Mesenchymal stem cell (in vitro differentiated cells and primary cell): ENCODE data around the gene AIPL1.

Experiments used
- DNase-seq: peaks from one replicate; pipeline ENCODE4 v3.0.0-alpha.2; 2013
- H2AFZ ChIP-seq: one replicate; pipeline ENCODE4 v1.6.1; 2013; ENCODE audit warnings: low read depth, mild to moderate bottlenecking, control low read depth, inconsistent platforms, low read length, moderate library complexity
- H2AK5ac ChIP-seq: 2 replicates; pipeline ENCODE4 v1.6.1; 2013; ENCODE audit warnings: low read length, moderate library complexity, mild to moderate bottlenecking, inconsistent platforms; ENCODE audit not compliant: severe bottlenecking
- H2BK120ac ChIP-seq: one replicate; pipeline ENCODE4 v1.6.1; 2013; ENCODE audit warnings: low read depth, mild to moderate bottlenecking, inconsistent platforms, low read length, moderate library complexity
- H2BK12ac ChIP-seq, 2 experiments: one replicate each; pipeline ENCODE4 v1.6.1; 2013; ENCODE audit warnings: inconsistent platforms in 2 of 2, low read length in 2 of 2, mild to moderate bottlenecking in 2 of 2, moderate library complexity in 2 of 2, control low read depth in 1 of 2
- H2BK15ac ChIP-seq: one replicate; pipeline ENCODE4 v1.6.1; 2013; ENCODE audit warnings: mild to moderate bottlenecking, low read depth, inconsistent platforms; ENCODE audit not compliant: poor library complexity, severe bottlenecking
- H2BK5ac ChIP-seq: 2 replicates; pipeline ENCODE4 v1.6.1; 2013; ENCODE audit warnings: low read depth, mild to moderate bottlenecking, low read length, control low read depth, inconsistent platforms; ENCODE audit not compliant: poor library complexity, severe bottlenecking
- H3K14ac ChIP-seq, 2 experiments: one replicate each; pipeline ENCODE4 v1.6.1; 2013; ENCODE audit warnings: inconsistent platforms in 2 of 2, low read length in 2 of 2, control low read depth in 1 of 2, mild to moderate bottlenecking in 1 of 2, moderate library complexity in 1 of 2
- H3K18ac ChIP-seq, 2 experiments: one replicate each; pipeline ENCODE4 v1.6.1; 2013; ENCODE audit warnings: inconsistent platforms in 2 of 2, low read length in 2 of 2, control low read depth in 1 of 2, low read depth in 1 of 2, mild to moderate bottlenecking in 1 of 2
- H3K23ac ChIP-seq, 2 experiments: one replicate each; pipeline ENCODE4 v1.6.1; 2013; ENCODE audit warnings: inconsistent platforms in 2 of 2, low read length in 2 of 2, mild to moderate bottlenecking in 2 of 2, moderate library complexity in 2 of 2, control low read depth in 1 of 2
- H3K27ac ChIP-seq: 2 replicates; pipeline ENCODE4 v1.5.1; 2013; ENCODE audit warnings: mild to moderate bottlenecking, moderate library complexity, low read length, control low read depth, inconsistent platforms; ENCODE audit not compliant: poor library complexity, severe bottlenecking
- H3K27me3 ChIP-seq, 2 experiments: 2 replicates each; pipeline versions ENCODE4 v1.6.1 to v1.7.0; 2013; ENCODE audit warnings: low read length in 2 of 2, mild to moderate bottlenecking in 2 of 2, moderate library complexity in 2 of 2, control low read depth in 1 of 2, inconsistent platforms in 1 of 2; ENCODE audit not compliant: control insufficient read depth in 1 of 2, insufficient read depth in 1 of 2
- H3K36me3 ChIP-seq, 2 experiments: 2 replicates each; pipeline versions ENCODE4 v1.6.1 to v1.7.0; 2013; ENCODE audit warnings: low read length in 2 of 2, control low read depth in 1 of 2, inconsistent platforms in 1 of 2, low read depth in 1 of 2, mild to moderate bottlenecking in 1 of 2; ENCODE audit not compliant: insufficient read depth in 2 of 2, control insufficient read depth in 1 of 2
- H3K4ac ChIP-seq, 2 experiments: one replicate each; pipeline ENCODE4 v1.6.1; 2013; ENCODE audit warnings: inconsistent platforms in 2 of 2, low read length in 2 of 2, mild to moderate bottlenecking in 2 of 2, moderate library complexity in 2 of 2, control low read depth in 1 of 2, low read depth in 1 of 2
- H3K4me1 ChIP-seq: 2 replicates; pipeline ENCODE4 v1.6.1; 2013; ENCODE audit warnings: low read depth, low read length, control low read depth; ENCODE audit not compliant: control insufficient read depth, insufficient read depth
- H3K4me2 ChIP-seq: 2 replicates; pipeline ENCODE4 v1.6.1; 2013; ENCODE audit warnings: low read length, mild to moderate bottlenecking, inconsistent platforms; ENCODE audit not compliant: poor library complexity, severe bottlenecking
- H3K4me3 ChIP-seq, 2 experiments: 2 replicates each; pipeline versions ENCODE4 v1.5.1 to v1.7.0; 2013; ENCODE audit warnings: low read length in 2 of 2, mild to moderate bottlenecking in 2 of 2, control low read depth in 1 of 2, low read depth in 1 of 2; ENCODE audit not compliant: insufficient read depth in 1 of 2
- H3K79me1 ChIP-seq: replicated peaks from 2 replicates; pipeline ENCODE4 v1.6.1; 2013; ENCODE audit warnings: mild to moderate bottlenecking, control low read depth, low read length, inconsistent platforms; ENCODE audit not compliant: poor library complexity, severe bottlenecking
- H3K9ac ChIP-seq: 2 replicates; pipeline ENCODE4 v1.7.0; 2013; ENCODE audit warnings: mild to moderate bottlenecking, low read length, moderate library complexity
- H3K9me3 ChIP-seq: 2 replicates; pipeline ENCODE4 v1.7.0; 2013; ENCODE audit warnings: mild to moderate bottlenecking, low read length; ENCODE audit not compliant: control insufficient read depth
- H4K8ac ChIP-seq: one replicate; pipeline ENCODE4 v1.6.1; 2013; ENCODE audit warnings: inconsistent platforms, mild to moderate bottlenecking, low read length, moderate library complexity
- H4K91ac ChIP-seq: one replicate; pipeline ENCODE4 v1.6.1; 2013; ENCODE audit warnings: mild to moderate bottlenecking, low read length, inconsistent platforms
- WGBS: methylation state at CpG from one replicate; pipeline ENCODE4 v1.1.7; 2013; ENCODE audit warnings: mixed read lengths; 5-methylcytosine and 5-hydroxymethylcytosine counted together

AIPL1 gene

DNA sequence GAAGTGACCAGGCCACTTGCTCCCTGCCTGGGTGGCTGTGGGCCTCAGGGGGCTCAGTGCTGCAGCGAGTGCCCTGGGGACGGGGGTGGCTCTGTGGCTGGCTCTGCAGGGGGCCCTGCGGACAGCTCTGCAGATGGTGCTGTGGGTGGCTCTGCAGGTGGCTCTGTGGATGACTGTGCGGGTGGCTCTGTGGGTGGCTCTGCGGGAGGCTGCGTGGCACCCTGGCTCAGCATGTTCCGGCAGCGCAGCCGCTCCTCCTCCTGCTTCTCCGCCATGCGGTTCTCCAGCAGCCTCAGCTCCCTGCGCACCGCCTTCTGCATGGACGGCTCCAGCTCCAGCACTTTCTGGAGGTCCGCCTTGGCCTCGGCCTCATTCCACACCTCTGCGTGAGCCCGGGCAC, 9.5 kb downstream of the AIPL1 start:
- peak overlapping the region; percentile 4 for H4K91ac ChIP-seq
- no peak overlapping the region for H3K4me3 ChIP-seq
- H2BK120ac ChIP-seq: no peak overlapping the region
- no peaks in the 10 kb centered on the region for H3K36me3 ChIP-seq
- H3K79me1 ChIP-seq: no peaks in the 10 kb centered on the region
- H3K27ac ChIP-seq: no peak overlapping the region
- no peak overlapping the region for H2AFZ ChIP-seq
- no peak overlapping the region for H3K23ac ChIP-seq
- no peak overlapping the region for H2BK5ac ChIP-seq
- peaks cover 10 to 15% of the 10 kb centered on the region in 2 experiments for H3K27me3 ChIP-seq
- peaks cover 2% of the 10 kb centered on the region for H3K4me1 ChIP-seq
- H2BK12ac ChIP-seq: no peak overlapping the region
- H3K4ac ChIP-seq: no peak overlapping the region
- H4K8ac ChIP-seq: no peak overlapping the region
- no peaks in the 10 kb centered on the region for H3K9me3 ChIP-seq
- H3K14ac ChIP-seq: no peak overlapping the region
- H2AK5ac ChIP-seq: no peak overlapping the region
- H3K4me2 ChIP-seq: no peak overlapping the region
- 92% methylated on average over 18 of the region's 18 CpGs for WGBS
- DNase-seq: no peak
- H3K9ac ChIP-seq: no peak overlapping the region
- no peak overlapping the region for H3K18ac ChIP-seq
- H2BK15ac ChIP-seq: no peak overlapping the region

DNA sequence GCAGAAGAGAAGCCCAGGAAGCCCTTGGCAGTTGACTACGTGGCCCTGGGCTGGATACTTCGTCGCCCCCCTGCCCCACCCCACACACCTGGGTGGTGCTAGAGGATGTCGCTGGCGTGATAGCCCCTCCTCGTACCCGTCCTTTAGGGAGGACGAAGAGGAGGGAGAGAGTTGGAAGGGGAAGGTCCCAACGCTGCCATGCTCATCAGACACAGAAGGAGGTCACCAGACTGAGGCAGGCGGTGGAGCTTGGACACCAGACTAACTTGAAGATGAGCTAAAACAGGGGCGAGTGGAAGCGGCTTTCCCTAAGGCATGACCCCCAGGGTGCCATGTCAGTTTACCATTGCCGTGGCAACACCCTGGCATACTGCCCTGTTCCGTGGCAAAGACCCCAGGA, 11.0 kb downstream of the AIPL1 start:
- Histone ChIP-seq H2AFZ (no peak overlapping the region), H3K36me3 (no peaks in the 10 kb centered on the region), H2BK12ac (no peak overlapping the region), H3K14ac (no peak overlapping the region), H3K4ac (no peak overlapping the region), H2BK15ac (no peak overlapping the region), H3K4me1 (peaks cover 2% of the 10 kb centered on the region), H2BK120ac (no peak overlapping the region), H3K9me3 (no peaks in the 10 kb centered on the region), H4K91ac (no peak overlapping the region), H3K4me3 (no peak overlapping the region), H3K79me1 (no peaks in the 10 kb centered on the region), H2BK5ac (no peak overlapping the region), H3K18ac (no peak overlapping the region), H3K9ac (no peak overlapping the region), H3K27ac (no peak overlapping the region), H3K4me2 (no peak overlapping the region), H3K23ac (no peak overlapping the region), H2AK5ac (no peak overlapping the region), H4K8ac (no peak overlapping the region), H3K27me3 (peaks cover 18 to 22% of the 10 kb centered on the region in 2 experiments)
- 84% methylated on average over 9 of the region's 14 CpGs for WGBS
- DNase-seq: no peak

DNA sequence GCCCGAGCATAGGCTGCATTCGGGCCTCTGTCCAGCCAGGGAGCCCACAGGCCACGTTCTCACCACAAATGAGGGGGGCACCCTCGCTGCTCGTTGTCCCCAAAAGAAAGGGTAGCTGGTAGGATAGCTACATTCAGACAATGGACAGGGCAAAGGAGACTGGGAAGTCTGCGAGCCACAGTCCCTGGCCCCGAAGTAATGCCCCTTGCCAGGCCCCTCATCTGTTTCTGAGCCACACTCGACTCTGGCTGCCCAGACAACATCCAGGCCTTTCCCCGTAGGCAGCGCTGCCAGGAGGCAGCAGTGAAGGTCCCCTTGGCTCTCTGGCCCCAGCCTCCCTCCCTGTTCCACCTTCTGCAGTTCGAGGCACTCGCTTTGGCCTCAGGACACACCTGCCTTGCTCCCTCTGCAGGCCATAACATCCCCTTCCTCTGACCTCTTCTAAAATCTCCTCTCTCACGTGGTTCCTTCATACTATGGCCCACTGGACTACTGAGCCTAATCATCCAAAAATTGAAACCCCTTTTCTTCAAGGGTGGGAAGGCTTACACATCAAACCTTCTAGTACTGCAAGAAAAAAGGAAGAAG, 12.2 kb downstream of the AIPL1 start:
- Histone ChIP-seq H3K27me3 (peaks cover 18 to 22% of the 10 kb centered on the region in 2 experiments), H3K9ac (no peak overlapping the region), H2AFZ (no peak overlapping the region), H3K27ac (no peak overlapping the region), H3K4me1 (peaks cover 2% of the 10 kb centered on the region), H2BK12ac (no peak overlapping the region), H3K9me3 (no peaks in the 10 kb centered on the region), H3K79me1 (no peaks in the 10 kb centered on the region), H3K18ac (no peak overlapping the region), H2AK5ac (no peak overlapping the region), H3K4ac (no peak overlapping the region), H2BK15ac (no peak overlapping the region), H2BK120ac (no peak overlapping the region), H3K4me2 (no peak overlapping the region), H2BK5ac (no peak overlapping the region), H3K23ac (peak overlapping the region in 1 of 2 experiments; percentile 48), H3K4me3 (no peak overlapping the region), H4K91ac (no peak overlapping the region), H3K14ac (no peak overlapping the region), H4K8ac (no peak overlapping the region), H3K36me3 (no peaks in the 10 kb centered on the region)
- DNase-seq: no peak
- 65% methylated on average over 13 of the region's 13 CpGs for WGBS

DNA sequence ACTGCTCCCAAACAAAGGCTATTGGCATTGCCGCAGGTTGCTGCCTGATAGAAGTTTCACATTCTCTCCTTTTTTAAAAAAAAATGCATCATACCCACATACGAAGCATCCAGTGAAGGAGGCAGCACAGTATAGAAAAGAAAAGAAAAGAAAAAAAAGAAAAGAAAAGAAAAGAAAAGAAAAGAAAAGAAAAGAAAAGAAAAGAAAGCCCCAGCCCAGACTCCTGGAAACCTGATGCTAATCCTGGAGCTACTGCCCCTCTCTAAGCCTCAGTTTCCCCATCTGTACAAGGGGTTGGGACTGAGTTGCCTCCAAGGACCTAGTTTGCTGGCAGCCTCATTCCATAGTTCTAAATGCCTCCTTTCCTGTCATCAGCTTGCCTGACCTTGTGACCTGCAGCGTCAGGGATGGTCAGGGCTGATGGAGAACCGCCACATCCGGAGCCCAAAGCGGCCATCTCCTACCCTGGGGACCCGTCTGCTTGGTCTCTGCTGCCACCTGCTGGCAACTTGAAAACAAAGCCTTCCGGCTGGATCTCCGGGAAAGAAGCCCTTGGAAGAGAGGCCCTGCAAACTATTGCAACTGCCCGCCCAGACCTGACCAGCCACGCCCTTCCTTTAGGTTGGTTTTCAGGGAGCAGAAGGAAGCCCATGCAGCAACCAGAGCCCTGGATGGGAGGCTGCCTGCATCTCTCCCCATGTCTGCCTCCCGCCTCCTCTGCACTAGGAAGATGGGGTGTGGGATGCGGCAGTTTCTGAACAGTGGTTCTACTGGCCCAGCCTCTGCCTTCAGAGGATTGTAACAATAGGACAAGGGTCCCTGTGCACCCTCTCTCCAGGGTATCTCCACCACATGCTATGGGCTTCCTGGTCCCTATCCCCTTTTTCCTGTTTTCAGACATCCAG, 13.0 kb downstream of the AIPL1 start:
- H2AFZ ChIP-seq: no peak overlapping the region
- H2AK5ac ChIP-seq: no peak overlapping the region
- H3K9ac ChIP-seq: no peak overlapping the region
- H3K27me3 ChIP-seq: peaks cover 24 to 26% of the 10 kb centered on the region in 2 experiments
- H3K23ac ChIP-seq: peak overlapping the region in 1 of 2 experiments; percentile 48
- no peak overlapping the region for H2BK5ac ChIP-seq
- H3K27ac ChIP-seq: no peak overlapping the region
- no peak overlapping the region for H3K14ac ChIP-seq
- no peak overlapping the region for H4K91ac ChIP-seq
- no peaks in the 10 kb centered on the region for H3K79me1 ChIP-seq
- no peak overlapping the region for H3K4me2 ChIP-seq
- H3K4ac ChIP-seq: no peak overlapping the region
- H2BK15ac ChIP-seq: no peak overlapping the region
- H2BK12ac ChIP-seq: no peak overlapping the region
- H4K8ac ChIP-seq: no peak overlapping the region
- no peaks in the 10 kb centered on the region for H3K9me3 ChIP-seq
- no peaks in the 10 kb centered on the region for H3K36me3 ChIP-seq
- H3K4me3 ChIP-seq: no peak overlapping the region
- no peak overlapping the region for H3K18ac ChIP-seq
- H3K4me1 ChIP-seq: no peaks in the 10 kb centered on the region
- WGBS: 18% methylated on average over 11 of the region's 13 CpGs
- DNase-seq: peak; percentile 74
- no peak overlapping the region for H2BK120ac ChIP-seq
